ENCODE results near the gene PSMB9.

PSMB9 gene

DNA sequence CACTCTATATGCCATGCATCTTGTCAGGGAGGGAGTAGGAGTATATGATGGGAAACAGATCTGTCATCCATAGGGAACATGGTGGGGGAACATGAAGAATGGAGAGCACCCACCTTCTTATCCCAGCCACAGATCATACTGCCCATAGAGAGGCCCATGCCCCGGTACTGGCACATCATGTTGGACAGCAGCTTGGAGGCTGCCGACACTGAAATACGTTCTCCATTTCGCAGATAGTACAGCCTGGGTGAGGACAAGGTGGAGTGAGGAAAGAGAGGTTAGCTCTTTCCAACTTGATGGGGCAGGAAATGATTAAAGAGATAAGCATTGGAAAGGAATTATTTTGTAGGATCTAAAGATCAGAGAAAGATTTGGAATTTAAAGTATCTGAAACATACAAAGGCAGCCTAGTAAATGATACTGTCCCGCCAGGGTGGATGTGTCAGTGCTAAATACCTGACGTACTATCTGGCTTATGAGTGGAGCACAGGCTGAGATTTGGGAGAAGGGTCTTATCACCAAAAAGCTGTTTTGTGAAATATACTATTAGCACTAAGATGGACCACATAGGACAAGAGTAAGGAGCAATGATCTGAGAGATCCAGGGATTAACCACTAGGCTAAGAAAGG lies 11.9 kb upstream of the PSMB9 start:
- Histone ChIP-seq H3K36me3 (ENCODE audit: insufficient read depth, low read depth, low read length) (no peaks in the 10 kb centered on the region), H3K4me1 (ENCODE audit: insufficient read depth, low read length) (peaks cover 3% of the 10 kb centered on the region; the same call in 1 of the 2 replicates), H3K9me3 (ENCODE audit: insufficient read depth, low read depth, low read length) (no peaks in the 10 kb centered on the region), H3K9ac (ENCODE audit: low read depth, low read length) (no peak overlapping the region), H3K4me3 (ENCODE audit: low read length) (no peak overlapping the region), H3K27ac (ENCODE audit: low read length) (no peak overlapping the region), H3K27me3 (ENCODE audit: insufficient read depth, low read length) (peaks cover 50% of the 10 kb centered on the region)

GRCh38 chr6:32842690-32843089 lies 11.3 kb upstream of the PSMB9 start:
- Histone ChIP-seq H3K9me3 (ENCODE audit: insufficient read depth, low read depth, low read length) (no peaks in the 10 kb centered on the region), H3K4me1 (ENCODE audit: insufficient read depth, low read length) (peaks cover 3% of the 10 kb centered on the region; the same call in 1 of the 2 replicates), H3K4me3 (ENCODE audit: low read length) (no peak overlapping the region), H3K27me3 (ENCODE audit: insufficient read depth, low read length) (peaks cover 50% of the 10 kb centered on the region), H3K36me3 (ENCODE audit: insufficient read depth, low read depth, low read length) (no peaks in the 10 kb centered on the region), H3K27ac (ENCODE audit: low read length) (no peak overlapping the region), H3K9ac (ENCODE audit: low read depth, low read length) (no peak overlapping the region)

GRCh38 chr6:32843331-32843978 lies 10.5 kb upstream of the PSMB9 start:
- Histone ChIP-seq H3K4me3 (ENCODE audit: low read length) (peak overlapping the region; percentile 92), H3K27ac (ENCODE audit: low read length) (no peak overlapping the region), H3K9ac (ENCODE audit: low read depth, low read length) (peak overlapping the region; percentile 76; the same call in 1 of the 2 replicates), H3K36me3 (ENCODE audit: insufficient read depth, low read depth, low read length) (no peaks in the 10 kb centered on the region), H3K27me3 (ENCODE audit: insufficient read depth, low read length) (peaks cover 50% of the 10 kb centered on the region), H3K9me3 (ENCODE audit: insufficient read depth, low read depth, low read length) (no peaks in the 10 kb centered on the region), H3K4me1 (ENCODE audit: insufficient read depth, low read length) (peaks cover 3% of the 10 kb centered on the region; the same call in 1 of the 2 replicates)

- peaks cover 56% of the 10 kb centered on the region for H3K27me3 ChIP-seq (ENCODE audit: insufficient read depth, low read length)
- peak within 1 kb of the TSS; percentile 92 for H3K4me3 ChIP-seq (ENCODE audit: low read length)
- no peaks in the 10 kb centered on the region for H3K9me3 ChIP-seq (ENCODE audit: insufficient read depth, low read depth, low read length)
- H3K27ac ChIP-seq (ENCODE audit: low read length): no peak within 1 kb of the TSS
- peaks cover 3% of the 10 kb centered on the region; the same call in 1 of the 2 replicates for H3K4me1 ChIP-seq (ENCODE audit: insufficient read depth, low read length)
- H3K36me3 ChIP-seq (ENCODE audit: insufficient read depth, low read depth, low read length): no peaks in the 10 kb centered on the region
- peak within 1 kb of the TSS; percentile 76; the same call in 1 of the 2 replicates for H3K9ac ChIP-seq (ENCODE audit: low read depth, low read length)
Measured at GRCh38 chr6:32843979-32844838, 9.8 kb upstream of the PSMB9 start, which contains the start of gene PSMB8. TSS of gene PSMB8 (minus strand) at chr6:32844047. CDS start at chr6:32843996, 51 bp downstream.

DNA sequence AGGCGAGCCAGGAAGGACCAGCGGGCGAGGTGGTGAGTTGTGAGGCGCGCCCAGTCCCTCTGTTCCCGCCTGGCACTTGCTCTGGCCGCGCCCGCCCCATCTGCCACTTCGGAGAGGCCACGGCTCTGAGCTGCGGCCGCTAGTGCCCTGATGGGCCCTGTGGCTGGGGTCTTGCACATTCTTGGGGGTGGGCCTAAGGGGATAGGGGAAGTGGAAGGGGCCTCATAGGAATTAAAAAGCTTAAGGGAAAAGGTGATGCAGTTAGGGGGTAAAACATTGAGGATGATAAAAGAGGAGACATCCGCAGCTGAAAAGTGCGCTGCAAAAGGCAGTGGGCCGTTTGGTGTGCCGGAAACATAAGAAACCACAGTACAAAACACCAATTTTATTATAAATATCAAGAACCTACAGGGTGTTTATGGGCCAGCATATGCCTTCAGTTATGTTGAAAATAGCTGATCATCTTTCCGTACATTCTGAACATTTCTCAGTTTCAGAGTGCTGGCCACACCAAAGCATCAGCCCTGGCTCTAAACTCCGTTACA lies 9.1 kb upstream of the PSMB9 start:
- Histone ChIP-seq H3K9ac (ENCODE audit: low read depth, low read length) (no peak overlapping the region), H3K27ac (ENCODE audit: low read length) (no peak overlapping the region), H3K27me3 (ENCODE audit: insufficient read depth, low read length) (peaks cover 56% of the 10 kb centered on the region), H3K4me3 (ENCODE audit: low read length) (peak overlapping the region; percentile 92; the same call in 1 of the 2 replicates), H3K36me3 (ENCODE audit: insufficient read depth, low read depth, low read length) (no peaks in the 10 kb centered on the region), H3K9me3 (ENCODE audit: insufficient read depth, low read depth, low read length) (no peaks in the 10 kb centered on the region), H3K4me1 (ENCODE audit: insufficient read depth, low read length) (peaks cover 3% of the 10 kb centered on the region; the same call in 1 of the 2 replicates)

GRCh38 chr6:32845384-32845884 lies 8.6 kb upstream of the PSMB9 start:
- H3K27me3 ChIP-seq (ENCODE audit: insufficient read depth, low read length): peaks cover 61% of the 10 kb centered on the region
- H3K9me3 ChIP-seq (ENCODE audit: insufficient read depth, low read depth, low read length): no peaks in the 10 kb centered on the region
- H3K36me3 ChIP-seq (ENCODE audit: insufficient read depth, low read depth, low read length): no peaks in the 10 kb centered on the region
- H3K9ac ChIP-seq (ENCODE audit: low read depth, low read length): no peak overlapping the region
- H3K4me3 ChIP-seq (ENCODE audit: low read length): no peak overlapping the region
- no peak overlapping the region for H3K27ac ChIP-seq (ENCODE audit: low read length)
- peaks cover 3% of the 10 kb centered on the region; the same call in 1 of the 2 replicates for H3K4me1 ChIP-seq (ENCODE audit: insufficient read depth, low read length)

DNA sequence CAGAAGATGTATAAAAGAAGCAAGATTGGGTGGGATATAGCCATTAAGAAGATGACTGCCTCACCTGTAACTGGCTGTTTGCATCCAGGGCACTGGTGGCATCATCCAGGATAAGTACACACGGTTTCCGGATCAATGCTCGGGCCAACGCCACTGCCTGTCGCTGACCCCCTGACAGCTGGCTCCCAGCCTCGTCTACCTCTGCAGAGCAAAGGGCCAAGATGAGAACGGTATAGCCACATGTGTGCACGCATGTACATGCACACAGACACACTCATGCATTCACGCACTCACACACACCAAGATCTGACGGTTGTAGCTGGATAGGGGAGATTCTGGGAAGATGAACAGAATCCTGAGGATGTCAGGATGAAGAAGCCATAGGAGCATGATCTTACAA lies 7.0 kb upstream of the PSMB9 start:
- Histone ChIP-seq H3K36me3 (ENCODE audit: insufficient read depth, low read depth, low read length) (0 out of 2 replicates have a peak, but pooled peaks cover 2% of the 10 kb centered on the region), H3K4me1 (ENCODE audit: insufficient read depth, low read length) (peaks cover 3% of the 10 kb centered on the region; the same call in 1 of the 2 replicates)

GRCh38 chr6:32847795-32848194 lies 6.2 kb upstream of the PSMB9 start:
- Histone ChIP-seq H3K4me1 (ENCODE audit: insufficient read depth, low read length) (peaks cover 3% of the 10 kb centered on the region; the same call in 1 of the 2 replicates), H3K9me3 (ENCODE audit: insufficient read depth, low read depth, low read length) (no peaks in the 10 kb centered on the region), H3K36me3 (ENCODE audit: insufficient read depth, low read depth, low read length) (0 out of 2 replicates have a peak, but pooled peaks cover 2% of the 10 kb centered on the region), H3K27me3 (ENCODE audit: insufficient read depth, low read length) (peaks cover 68% of the 10 kb centered on the region), H3K9ac (ENCODE audit: low read depth, low read length) (no peak overlapping the region), H3K4me3 (ENCODE audit: low read length) (no peak overlapping the region), H3K27ac (ENCODE audit: low read length) (no peak overlapping the region)

More for the DNA sequence above, 7.0 kb upstream of the PSMB9 start:
- Histone ChIP-seq H3K9ac (ENCODE audit: low read depth, low read length) (no peak overlapping the region), H3K27me3 (ENCODE audit: insufficient read depth, low read length) (peaks cover 68% of the 10 kb centered on the region), H3K4me3 (ENCODE audit: low read length) (no peak overlapping the region), H3K9me3 (ENCODE audit: insufficient read depth, low read depth, low read length) (no peaks in the 10 kb centered on the region), H3K27ac (ENCODE audit: low read length) (no peak overlapping the region)

- H3K27me3 ChIP-seq (ENCODE audit: insufficient read depth, low read length): peaks cover 68% of the 10 kb centered on the region
- 0 out of 2 replicates have a peak, but pooled peaks cover 2% of the 10 kb centered on the region for H3K36me3 ChIP-seq (ENCODE audit: insufficient read depth, low read depth, low read length)
- no peak overlapping the region for H3K4me3 ChIP-seq (ENCODE audit: low read length)
- H3K27ac ChIP-seq (ENCODE audit: low read length): no peak overlapping the region
- H3K9ac ChIP-seq (ENCODE audit: low read depth, low read length): no peak overlapping the region
- no peaks in the 10 kb centered on the region for H3K9me3 ChIP-seq (ENCODE audit: insufficient read depth, low read depth, low read length)
- no peaks in the 10 kb centered on the region for H3K4me1 ChIP-seq (ENCODE audit: insufficient read depth, low read length)
Measured at GRCh38 chr6:32849126-32849525, 4.9 kb upstream of the PSMB9 start.

DNA sequence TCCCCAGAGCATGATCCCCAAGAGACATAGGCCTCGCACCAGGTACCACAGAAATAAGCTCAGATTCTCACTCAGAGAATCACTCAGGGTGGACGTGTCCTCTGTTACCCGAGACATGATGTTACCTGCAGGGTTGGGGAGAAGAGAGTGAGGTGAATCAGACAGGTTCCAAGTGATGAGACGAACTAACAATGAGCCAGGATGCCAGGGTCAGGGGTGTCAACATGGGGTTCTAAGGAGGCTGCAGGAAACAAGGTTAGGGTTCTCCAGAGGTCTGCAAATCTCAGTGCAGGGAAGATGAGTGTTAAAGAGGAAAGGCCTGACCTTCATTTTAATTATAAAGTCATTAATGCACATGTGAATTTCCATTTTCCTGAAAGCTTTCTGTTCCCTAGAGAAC lies 3.0 kb upstream of the PSMB9 start:
- H3K9ac ChIP-seq (ENCODE audit: low read depth, low read length): no peak overlapping the region
- H3K4me3 ChIP-seq (ENCODE audit: low read length): no peak overlapping the region
- no peaks in the 10 kb centered on the region for H3K4me1 ChIP-seq (ENCODE audit: insufficient read depth, low read length)
- H3K27me3 ChIP-seq (ENCODE audit: insufficient read depth, low read length): peaks cover 72% of the 10 kb centered on the region
- no peaks in the 10 kb centered on the region for H3K9me3 ChIP-seq (ENCODE audit: insufficient read depth, low read depth, low read length)
- H3K27ac ChIP-seq (ENCODE audit: low read length): no peak overlapping the region
- H3K36me3 ChIP-seq (ENCODE audit: insufficient read depth, low read depth, low read length): 0 out of 2 replicates have a peak, but pooled peaks cover 2% of the 10 kb centered on the region

Data from iPS-20b (cell line).